Activated CD8-positive, alpha-beta memory T cell treated with anti-CD3 and anti-CD28 coated beads for 48 hours (primary cell): ENCODE data around the gene SDHA.
"Not testable (repeated sequence)": the region's sequence is repeated elsewhere in the genome, so short reads cannot be mapped to it uniquely, and the experiment has no call there.

Experiments used
- DNase-seq, 3 experiments: peaks; one replicate each; pipeline ENCODE4 v3.0.0-alpha.2; 2020; ENCODE audit warnings: low read depth in 2 of 3, low spot score in 2 of 3

The SDHA gene

GRCh38 chr5:196350-196749, 21.8 kb upstream of the SDHA start:
- DNase-seq = no peak

GRCh38 chr5:197031-197430, 21.1 kb upstream of the SDHA start:
- DNase-seq = not testable (repeated sequence)

DNA sequence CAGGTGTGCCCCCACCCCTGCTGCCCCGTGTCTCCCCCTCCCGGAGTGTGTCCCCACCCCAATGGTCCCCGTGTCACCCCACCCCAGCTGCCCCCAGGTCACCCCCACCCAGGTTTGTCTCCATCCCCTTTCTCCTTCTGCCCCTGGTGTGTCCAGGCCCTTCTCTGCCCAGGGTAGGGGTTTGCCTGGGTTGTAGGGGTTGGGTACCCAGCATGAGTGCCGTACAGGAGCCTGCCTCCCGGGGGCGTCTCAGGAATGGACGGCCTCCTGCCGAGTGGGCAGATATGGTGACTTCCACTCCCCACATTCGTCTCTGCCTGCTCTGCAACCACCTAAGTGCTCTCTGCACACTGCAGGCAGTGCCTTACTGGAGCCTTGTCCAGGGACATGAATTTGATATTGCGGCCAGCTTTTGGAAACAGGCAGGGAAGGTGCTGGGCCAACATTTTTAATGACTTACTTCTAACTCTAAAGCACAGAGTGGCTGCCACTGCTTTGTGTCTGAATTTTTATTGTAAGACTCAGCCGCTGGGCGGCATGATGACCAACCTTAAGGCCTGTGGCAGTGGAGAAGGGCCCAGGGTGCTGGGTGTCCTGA, 20.1 kb upstream of the SDHA start:
- DNase-seq = no peak

GRCh38 chr5:198516-199196, 19.5 kb upstream of the SDHA start:
- DNase-seq = no peak

DNA sequence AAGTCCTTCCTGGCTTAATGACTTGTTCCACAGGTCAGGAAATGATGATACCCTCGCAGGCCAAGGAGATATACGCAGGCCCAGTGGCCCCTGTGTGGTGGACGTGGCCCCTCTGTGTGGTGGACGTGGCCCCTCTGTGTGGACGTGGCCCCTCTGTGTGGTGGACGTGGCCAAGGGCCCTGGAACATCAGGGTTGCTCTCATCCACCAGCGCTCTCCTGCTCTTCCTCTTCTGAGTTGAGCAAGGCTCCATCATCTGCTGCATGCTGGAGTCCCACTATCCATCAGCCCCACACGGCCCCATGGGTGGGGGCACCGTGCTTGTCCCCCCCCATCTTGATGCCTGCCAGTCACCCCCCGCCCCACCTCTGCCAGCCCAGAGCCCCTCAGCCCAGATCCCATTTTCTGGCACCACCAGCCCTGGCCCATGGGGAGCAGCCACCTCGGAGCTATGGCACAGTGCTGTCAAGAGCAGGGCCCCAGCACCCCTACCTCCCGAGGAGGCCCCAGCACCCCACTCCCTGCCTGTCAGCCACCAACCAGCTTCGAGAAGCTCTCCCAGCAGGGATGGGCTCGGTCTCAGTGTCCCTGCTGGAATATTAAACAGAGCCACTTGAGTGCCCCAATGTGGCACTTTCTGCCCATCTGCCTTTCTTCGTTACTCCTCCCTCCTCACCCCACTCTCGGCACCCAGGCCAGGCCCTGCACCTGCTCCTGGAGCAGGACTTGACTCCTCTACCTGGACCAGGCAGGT, 18.7 kb upstream of the SDHA start:
- no peak for DNase-seq

DNA sequence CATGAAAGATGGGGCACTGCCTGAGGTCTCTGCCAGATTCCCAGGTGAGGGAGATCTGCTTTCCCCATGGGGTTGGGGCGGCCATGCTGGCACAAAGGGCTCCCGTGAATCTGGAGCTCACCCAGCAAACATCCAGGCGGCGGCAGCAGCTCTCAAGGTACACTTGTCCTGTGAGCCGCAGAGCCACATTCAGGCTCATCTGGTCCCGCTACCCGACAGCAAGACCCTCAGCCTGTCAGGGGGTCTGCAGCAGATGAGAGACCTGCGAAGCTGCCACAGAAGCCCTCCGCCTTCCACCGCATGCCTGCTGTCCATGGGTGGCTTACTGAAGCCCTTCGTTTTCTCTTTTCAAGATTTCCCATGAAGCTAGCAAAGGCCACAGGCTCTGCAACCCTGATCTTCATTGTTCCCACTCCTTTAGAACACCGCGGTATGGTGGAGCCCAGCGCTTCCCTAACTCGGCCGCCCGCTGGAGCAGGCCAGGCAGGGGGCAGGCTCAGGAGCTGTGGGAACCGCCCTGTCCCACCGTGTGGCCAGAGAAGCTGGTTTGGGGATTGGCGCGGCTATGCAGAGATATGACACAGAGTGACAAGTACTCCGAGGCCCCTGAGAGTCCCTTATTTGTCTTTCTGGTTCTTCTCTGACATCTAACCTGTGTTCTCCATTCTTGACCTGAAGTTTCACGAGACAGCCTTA, 18.0 kb upstream of the SDHA start:
- DNase-seq = no peak

DNA sequence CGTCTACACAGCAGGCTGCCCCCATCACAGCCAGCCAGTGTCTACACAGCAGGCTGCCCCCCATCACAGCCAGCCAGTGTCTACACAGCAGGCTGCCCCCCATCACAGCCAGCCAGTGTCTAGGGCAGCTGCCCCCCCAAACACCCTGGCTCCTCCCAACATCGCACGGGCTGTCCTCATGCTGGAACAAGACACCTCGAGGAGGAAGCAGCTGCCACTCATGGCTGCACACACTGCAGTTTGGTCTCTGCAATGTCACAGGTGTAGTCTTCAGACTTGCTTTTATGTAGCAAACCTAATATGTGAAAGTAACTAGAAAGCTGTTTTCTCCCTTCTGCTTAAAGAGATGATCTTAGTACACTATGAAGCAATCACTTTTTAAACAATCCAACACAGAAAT, 17.1 kb upstream of the SDHA start:
- DNase-seq = no peak

- DNase-seq = no peak
These were observed 16.4 kb upstream of the SDHA start for GRCh38 chr5:201672-202071.

- no peak for DNase-seq
These were observed 14.7 kb upstream of the SDHA start for GRCh38 chr5:203246-203930.

- no peak for DNase-seq
These were observed 14.1 kb upstream of the SDHA start for GRCh38 chr5:204001-204400.

- no peak for DNase-seq
These were observed 13.7 kb upstream of the SDHA start for GRCh38 chr5:204462-204861.

- no peak for DNase-seq
These were observed 13.0 kb upstream of the SDHA start for GRCh38 chr5:204966-205670.

- no peak for DNase-seq
These were observed 11.7 kb upstream of the SDHA start for GRCh38 chr5:206406-206805.

- no peak for DNase-seq
These were observed 11.1 kb upstream of the SDHA start for GRCh38 chr5:206927-207536.

DNA sequence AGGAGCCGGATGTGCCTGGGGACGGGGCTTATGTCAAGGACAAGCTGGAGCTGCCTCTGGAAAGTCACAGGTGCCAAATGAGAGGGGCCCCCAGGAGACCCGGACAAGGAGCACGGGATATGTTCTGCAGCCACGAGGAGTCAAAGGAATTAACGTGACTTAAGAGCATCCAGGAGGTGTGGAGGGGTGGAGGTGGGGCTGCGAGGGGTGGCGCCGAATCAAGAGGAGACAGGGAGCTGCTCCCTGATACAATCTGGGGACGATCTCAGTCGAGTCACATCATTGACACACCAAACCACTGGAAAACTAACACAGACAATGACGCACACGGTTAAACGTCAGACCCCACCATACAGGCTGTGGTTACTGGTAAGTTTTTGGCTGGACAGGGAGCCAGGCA, 10.5 kb upstream of the SDHA start:
- no peak for DNase-seq

GRCh38 chr5:208449-209114, 9.5 kb upstream of the SDHA start:
- DNase-seq = no peak

- DNase-seq = no peak
These were observed 4.2 kb upstream of the SDHA start for GRCh38 chr5:213803-214395.

- DNase-seq = not testable (repeated sequence)
These were observed 2.9 kb upstream of the SDHA start for GRCh38 chr5:215256-215655.

DNA sequence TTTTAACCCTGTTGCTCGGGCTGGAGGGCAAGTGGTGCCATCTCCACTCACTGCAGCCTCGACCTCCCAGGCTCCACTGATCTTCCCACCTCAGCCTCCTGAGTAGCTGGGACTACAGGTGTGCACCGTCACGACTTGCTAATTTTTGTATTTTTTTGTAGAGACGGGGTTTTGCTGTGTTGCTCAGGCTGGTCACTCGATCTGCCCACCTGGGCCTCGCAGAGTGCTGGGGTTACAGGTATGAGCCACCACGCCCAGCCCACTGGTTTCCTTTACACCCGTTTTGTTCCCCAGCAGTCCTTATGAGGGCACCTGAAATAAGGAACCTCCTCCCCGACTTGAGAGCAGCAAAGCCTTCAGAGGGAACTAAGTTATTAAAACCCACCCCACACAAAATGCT, 2.0 kb upstream of the SDHA start:
- not testable (repeated sequence) for DNase-seq
